Stimulated activated CD8-positive, alpha-beta memory T cell treated with anti-CD3 and anti-CD28 coated beads, Interleukin-4, amount 100 ng/mL, for 24 hours (primary cell): ENCODE data around the gene DNAL4.
A peak's percentile ranks its signal among the peaks of the same experiment; 100 is the strongest.

Experiments
- DNase-seq: peaks from one replicate; pipeline ENCODE4 v3.0.0-alpha.2; 2020; ENCODE audit warnings: low read depth

Gene DNAL4

GRCh38 chr22:38793721-38794466 is at the start of gene DNAL4:
Gene DNAL4 (minus strand): TSS chr22:38794143. CDS start chr22:38782731, 11,412 bp downstream.
- peak; percentile 85 for DNase-seq

- DNase-seq, result peak; percentile 33
Observed at GRCh38 chr22:38843201-38843656, 49.3 kb upstream of the DNAL4 start.

- DNase-seq, result no peak
Observed at GRCh38 chr22:38842512-38843200, 48.7 kb upstream of the DNAL4 start.

- no peak for DNase-seq
Observed at GRCh38 chr22:38841635-38842034, 47.7 kb upstream of the DNAL4 start.

GRCh38 chr22:38841211-38841610 is 47.3 kb upstream of the DNAL4 start:
- DNase-seq, result no peak

GRCh38 chr22:38840129-38840528 is 46.2 kb upstream of the DNAL4 start:
- no peak for DNase-seq

GRCh38 chr22:38839686-38840085 is 45.7 kb upstream of the DNAL4 start:
- no peak for DNase-seq

- DNase-seq, result no peak
Observed at GRCh38 chr22:38837414-38837928, 43.5 kb upstream of the DNAL4 start.

- DNase-seq, result no peak
Observed at GRCh38 chr22:38835888-38836301, 42.0 kb upstream of the DNAL4 start.

- DNase-seq, result no peak
Observed at GRCh38 chr22:38834991-38835390, 41.0 kb upstream of the DNAL4 start.

GRCh38 chr22:38834215-38834953 is 40.4 kb upstream of the DNAL4 start:
- no peak for DNase-seq

- no peak for DNase-seq
Observed at GRCh38 chr22:38833061-38833460, 39.1 kb upstream of the DNAL4 start.

- DNase-seq, result no peak
Observed at GRCh38 chr22:38832005-38832978, 38.3 kb upstream of the DNAL4 start.

GRCh38 chr22:38831166-38831945 is 37.4 kb upstream of the DNAL4 start:
- no peak for DNase-seq

GRCh38 chr22:38830845-38831108 is 36.8 kb upstream of the DNAL4 start:
- no peak for DNase-seq

- no peak for DNase-seq
Observed at GRCh38 chr22:38830026-38830844, 36.3 kb upstream of the DNAL4 start.

GRCh38 chr22:38829485-38829884 is 35.5 kb upstream of the DNAL4 start:
- no peak for DNase-seq

GRCh38 chr22:38828616-38829205 is 34.8 kb upstream of the DNAL4 start:
- no peak for DNase-seq

- DNase-seq, result no peak
Observed at GRCh38 chr22:38828191-38828590, 34.2 kb upstream of the DNAL4 start.

GRCh38 chr22:38827510-38827909 is 33.6 kb upstream of the DNAL4 start:
- DNase-seq, result no peak
